DOHH2 (cell line): ENCODE measurements around the gene ETV7.

ENCODE experiments used
- H3F3A ChIP-seq: fragments of 200-600 bp; sonication (generic), shearing (Covaris generic); 2 replicates; pipeline ENCODE4 v1.6.0; 2016; ENCODE audit warnings: antibody characterized with exemption, mild to moderate bottlenecking; ENCODE audit not compliant: control insufficient read depth, insufficient read depth
- H3K27ac ChIP-seq: fragments of 200-600 bp; sonication (generic); 2 replicates; pipeline ENCODE4 v1.5.1; 2014; ENCODE audit warnings: low read depth, mild to moderate bottlenecking, low read length, moderate library complexity
- H3K27me3 ChIP-seq: fragments of 200-600 bp; sonication (generic); 2 replicates; pipeline ENCODE4 v1.6.1; 2014; ENCODE audit warnings: mild to moderate bottlenecking, low read length, mixed read lengths; ENCODE audit not compliant: control insufficient read depth
- H3K36me3 ChIP-seq: fragments of 200-600 bp; sonication (generic); 2 replicates; pipeline ENCODE4 v1.6.1; 2014; ENCODE audit warnings: mild to moderate bottlenecking, low read length, moderate library complexity, mixed read lengths; ENCODE audit not compliant: control insufficient read depth
- H3K4me1 ChIP-seq: fragments of 200-600 bp; sonication (generic); 2 replicates; pipeline ENCODE4 v1.6.1; 2014; ENCODE audit warnings: mild to moderate bottlenecking, low read length, mixed read lengths; ENCODE audit not compliant: control insufficient read depth
- H3K4me2 ChIP-seq: fragments of 200-600 bp; sonication (generic); 2 replicates; pipeline ENCODE4 v1.6.0; 2014; ENCODE audit warnings: mild to moderate bottlenecking, low read length, moderate library complexity
- H3K4me3 ChIP-seq: fragments of 200-600 bp; sonication (generic); 2 replicates; pipeline ENCODE4 v1.5.1; 2014; ENCODE audit warnings: mild to moderate bottlenecking, low read length, mixed read lengths
- H3K79me2 ChIP-seq: fragments of 200-600 bp; sonication (generic); 2 replicates; pipeline ENCODE4 v1.6.1; 2014; ENCODE audit warnings: mild to moderate bottlenecking, low read length, mixed read lengths; ENCODE audit not compliant: control insufficient read depth
- H3K9me2 ChIP-seq: fragments of 200-600 bp; sonication (generic); replicated peaks from 2 replicates; pipeline ENCODE4 v1.6.1; 2014; ENCODE audit warnings: mild to moderate bottlenecking, low read length, mixed read lengths; ENCODE audit not compliant: control insufficient read depth
- H3K9me3 ChIP-seq: fragments of 200-600 bp; sonication (generic); 2 replicates; pipeline ENCODE4 v1.6.1; 2014; ENCODE audit warnings: antibody characterized with exemption, low read length, mixed read lengths; ENCODE audit not compliant: control insufficient read depth, insufficient read depth
- H4K20me1 ChIP-seq: fragments of 200-600 bp; sonication (generic); 2 replicates; pipeline ENCODE4 v1.6.0; 2014; ENCODE audit warnings: low read depth, mild to moderate bottlenecking, antibody characterized with exemption, low read length, moderate library complexity; ENCODE audit not compliant: control insufficient read depth, insufficient read depth
- CTCF ChIP-seq: fragments of 200-600 bp; sonication (generic); IDR thresholded peaks from one replicate; pipeline ENCODE4 v1.5.1; 2014; ENCODE audit warnings: antibody characterized with exemption, mild to moderate bottlenecking, low read depth, low read length; ENCODE audit not compliant: poor library complexity, severe bottlenecking
- EZH2phosphoT487 ChIP-seq: fragments of 200-600 bp; sonication (generic); IDR thresholded peaks from 2 replicates; pipeline ENCODE4 v1.6.1; 2017; ENCODE audit warnings: borderline replicate concordance, mild to moderate bottlenecking, antibody characterized with exemption, low read length, moderate library complexity, mixed read lengths

Gene ETV7

DNA sequence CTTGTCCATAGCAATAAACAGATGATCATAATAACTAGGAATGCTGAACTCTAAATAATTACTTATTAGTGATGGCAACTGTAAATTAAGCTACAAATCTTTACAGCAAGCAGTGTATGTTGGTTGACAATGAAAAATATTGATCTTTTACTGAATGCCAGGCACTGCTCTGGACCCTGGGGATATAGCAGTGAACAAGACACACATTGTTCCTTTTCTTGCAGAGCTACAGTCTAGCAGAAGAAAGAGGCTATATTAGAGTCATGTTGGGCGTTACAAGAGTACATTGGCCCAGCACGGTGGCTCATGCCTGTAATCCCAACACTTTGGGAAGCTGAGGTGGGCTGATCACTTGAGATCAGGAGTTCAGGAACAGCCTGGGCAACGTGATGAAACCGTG is 43.7 kb upstream of the ETV7 start:
- no peak for TF ChIP-seq EZH2phosphoT487
- TF ChIP-seq CTCF, result no peak
- Histone ChIP-seq H4K20me1 (no peaks in the 10 kb centered on the region), H3K27ac (no peak overlapping the region)

GRCh38 chr6:36430351-36430750 is 42.9 kb upstream of the ETV7 start:
- peaks cover 3% of the 10 kb centered on the region for H3F3A ChIP-seq
- no peaks in the 10 kb centered on the region for H3K36me3 ChIP-seq
- peaks cover 6% of the 10 kb centered on the region for H3K4me1 ChIP-seq
- TF ChIP-seq EZH2phosphoT487 (no peak), CTCF (no peak)
- H3K4me3 ChIP-seq, result no peak overlapping the region
- no peaks in the 10 kb centered on the region for H3K9me3 ChIP-seq
- no peaks in the 10 kb centered on the region for H3K27me3 ChIP-seq
- no peaks in the 10 kb centered on the region for H4K20me1 ChIP-seq
- no peak overlapping the region for H3K27ac ChIP-seq
- no peaks in the 10 kb centered on the region for H3K79me2 ChIP-seq
- no peak overlapping the region for H3K4me2 ChIP-seq
- no peaks in the 10 kb centered on the region for H3K9me2 ChIP-seq

More for the DNA sequence above, 43.7 kb upstream of the ETV7 start:
- Histone ChIP-seq H3K9me3 (no peaks in the 10 kb centered on the region), H3K36me3 (no peaks in the 10 kb centered on the region), H3K27me3 (no peaks in the 10 kb centered on the region), H3K4me2 (no peak overlapping the region), H3K4me1 (peaks cover 6% of the 10 kb centered on the region), H3F3A (peaks cover 3% of the 10 kb centered on the region), H3K79me2 (no peaks in the 10 kb centered on the region), H3K9me2 (no peaks in the 10 kb centered on the region), H3K4me3 (no peak overlapping the region)

DNA sequence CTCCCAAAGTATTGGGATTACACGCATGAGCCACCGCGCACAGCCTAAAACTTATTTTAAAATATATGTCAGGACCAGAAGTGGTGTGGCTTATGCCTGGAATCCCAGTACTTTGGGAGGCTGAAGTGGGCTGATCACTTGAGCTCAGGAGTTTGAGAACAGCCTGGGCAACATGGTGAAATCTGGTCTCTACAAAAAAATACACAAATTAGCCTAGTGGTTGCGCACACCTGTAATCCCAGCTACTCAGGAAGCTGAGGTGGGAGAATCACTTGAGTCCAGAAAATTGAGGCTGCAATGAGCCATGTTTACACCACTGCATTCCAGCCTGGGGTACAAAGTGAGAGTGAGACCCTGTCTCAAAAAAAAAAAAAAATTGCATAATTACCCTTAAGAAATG is 41.4 kb upstream of the ETV7 start:
- no peaks in the 10 kb centered on the region for H3K9me3 ChIP-seq

More for the DNA sequence above, 41.4 kb upstream of the ETV7 start:
- no peak overlapping the region for H3K4me2 ChIP-seq
- H4K20me1 ChIP-seq, result no peaks in the 10 kb centered on the region
- no peaks in the 10 kb centered on the region for H3K9me2 ChIP-seq
- H3K4me1 ChIP-seq, result peaks cover 8% of the 10 kb centered on the region
- H3K4me3 ChIP-seq, result no peak overlapping the region
- H3F3A ChIP-seq, result peaks cover 3% of the 10 kb centered on the region; the same call in 1 of the 2 replicates
- no peaks in the 10 kb centered on the region for H3K79me2 ChIP-seq
- H3K36me3 ChIP-seq, result no peaks in the 10 kb centered on the region
- no peaks in the 10 kb centered on the region for H3K27me3 ChIP-seq
- TF ChIP-seq EZH2phosphoT487, result no peak
- TF ChIP-seq CTCF, result no peak
- H3K27ac ChIP-seq, result no peak overlapping the region
